ENCODE measurements around the gene HAUS8. TPM values are rescaled to one million over a fixed set of nuclear protein-coding genes. Genes with fewer than 3 reads are reported as not detected.

HAUS8 gene
- total and polyA plus RNA-seq, 9 of the 15 experiments (the other 6 are each of a cell fraction or from before 2014, with no cell fraction given): 20.5 to 53.2 (median 36.0) TPM

GRCh38 chr19:17073869-17074633 is 1.2 kb downstream of the HAUS8 start (continued):
- no peak for TF ChIP-seq HNRNPK (IDR thresholded peaks at IDR 0.05; ENCODE audit: low read depth, low read length, poor library complexity, severe bottlenecking)
- no peak for TF ChIP-seq HNRNPH1 (optimal IDR thresholded peaks at IDR 0.05; ENCODE audit: low read depth, low read length)
- TF ChIP-seq HDAC2 (IDR thresholded peaks at IDR 0.05): 0 out of 2 replicates have a peak, but pooled peaks have one; percentile 27
- TF ChIP-seq TAF9B (IDR thresholded peaks at IDR 0.05; ENCODE audit: partially characterized antibody): peak; percentile 50
- TF ChIP-seq PKNOX1 (IDR thresholded peaks at IDR 0.05): peak; percentile 74
- TF ChIP-seq ILK (tag; IDR thresholded peaks at IDR 0.05; ENCODE audit: borderline replicate concordance, low read depth): no peak
- TF ChIP-seq TFE3 (CRISPR knock-in tag; IDR thresholded peaks at IDR 0.05): no peak
- TF ChIP-seq, protein P1, sequence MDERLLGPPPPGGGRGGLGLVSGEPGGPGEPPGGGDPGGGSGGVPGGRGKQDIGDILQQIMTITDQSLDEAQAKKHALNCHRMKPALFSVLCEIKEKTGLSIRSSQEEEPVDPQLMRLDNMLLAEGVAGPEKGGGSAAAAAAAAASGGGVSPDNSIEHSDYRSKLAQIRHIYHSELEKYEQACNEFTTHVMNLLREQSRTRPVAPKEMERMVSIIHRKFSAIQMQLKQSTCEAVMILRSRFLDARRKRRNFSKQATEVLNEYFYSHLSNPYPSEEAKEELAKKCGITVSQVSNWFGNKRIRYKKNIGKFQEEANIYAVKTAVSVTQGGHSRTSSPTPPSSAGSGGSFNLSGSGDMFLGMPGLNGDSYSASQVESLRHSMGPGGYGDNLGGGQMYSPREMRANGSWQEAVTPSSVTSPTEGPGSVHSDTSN (CRISPR knock-in tag; IDR thresholded peaks at IDR 0.05; ENCODE audit: low read depth): no peak
- TF ChIP-seq, protein P1 (tag; conservative IDR thresholded peaks at IDR 0.05; ENCODE audit: low read depth): no peak
- peak; percentile 61 for TF ChIP-seq NFE2L1 (tag; IDR thresholded peaks at IDR 0.05; ENCODE audit: borderline replicate concordance, low read depth)
- 0 out of 4 replicates have a peak, but pooled peaks of 1 of the 2 experiments have one; percentile 6 for TF ChIP-seq HDAC1 (IDR thresholded peaks at IDR 0.05)
- 0 out of 4 replicates have a peak, but pooled peaks of 1 of the 2 experiments have one; percentile 9 for TF ChIP-seq MNT (conservative IDR thresholded peaks at IDR 0.05)
- 0 out of 2 replicates have a peak, but pooled peaks have one; percentile 42 for TF ChIP-seq ZNF197 (CRISPR knock-in tag; IDR thresholded peaks at IDR 0.05; ENCODE audit: low read depth)
- TF ChIP-seq ZNF134 (CRISPR knock-in tag; conservative IDR thresholded peaks at IDR 0.05): peak; percentile 50
- peak; percentile 100 for TF ChIP-seq ZNF316 (IDR thresholded peaks at IDR 0.05)
